HL-60 (cell line): Measurements from ENCODE around the gene AGPAT3.

Experiments
- DNase-seq, 2 experiments: peaks; one replicate each; pipeline ENCODE4 v3.0.0-alpha.2; 2010 to 2020; ENCODE audit warnings: low read depth in 1 of 2, low spot score in 1 of 2
- H3K27ac ChIP-seq: fragments of 250-450 bp; sonication (Bioruptor Pico); replicated peaks from 2 replicates; pipeline ENCODE4 v1.5.1; 2020; ENCODE audit warnings: mild to moderate bottlenecking, moderate library complexity
- H3K27me3 ChIP-seq: fragments of 250-450 bp; sonication (Bioruptor Pico); 2 replicates; pipeline ENCODE4 v1.5.1; 2021; ENCODE audit warnings: mild to moderate bottlenecking, moderate library complexity; ENCODE audit not compliant: insufficient read depth, poor library complexity, severe bottlenecking
- H3K4me3 ChIP-seq: replicated peaks from 2 replicates; pipeline ENCODE4 v1.5.1; 2011; ENCODE audit warnings: mild to moderate bottlenecking, control low read depth, low read length; ENCODE audit not compliant: insufficient read depth
- CTCF ChIP-seq: IDR thresholded peaks from one replicate; pipeline ENCODE4 v1.5.1; 2011; ENCODE audit warnings: low read length, control low read depth, inconsistent platforms; ENCODE audit not compliant: insufficient read depth
- GABPA ChIP-seq: IDR thresholded peaks from 2 replicates; pipeline ENCODE4 v1.6.1; 2012; ENCODE audit warnings: low read depth
- POLR2AphosphoS5 ChIP-seq: IDR thresholded peaks from 2 replicates; pipeline ENCODE4 v1.6.1; 2012; ENCODE audit warnings: low read depth
- REST ChIP-seq: IDR thresholded peaks from 2 replicates; pipeline ENCODE4 v1.6.1; 2012; ENCODE audit warnings: low read depth; ENCODE audit not compliant: insufficient replicate concordance
- SPI1 ChIP-seq: IDR thresholded peaks from 2 replicates; pipeline ENCODE4 v1.6.1; 2012; ENCODE audit warnings: low read depth, mild to moderate bottlenecking, borderline replicate concordance

AGPAT3 gene

GRCh38 chr21:43950936-43951335 lies 85.9 kb downstream of the AGPAT3 start:
- TF ChIP-seq POLR2AphosphoS5 (no peak), GABPA (no peak), REST (no peak)
- Histone ChIP-seq H3K27me3 (no peaks in the 10 kb centered on the region), H3K27ac (no peak overlapping the region), H3K4me3 (no peak overlapping the region)
- DNase-seq = no peak

GRCh38 chr21:43951911-43952703 lies 87.1 kb downstream of the AGPAT3 start:
- H3K4me3 ChIP-seq = no peak overlapping the region
- H3K27me3 ChIP-seq = no peaks in the 10 kb centered on the region
- H3K27ac ChIP-seq = no peak overlapping the region
- TF ChIP-seq SPI1 = no peak
- no peak for TF ChIP-seq POLR2AphosphoS5
- no peak for TF ChIP-seq CTCF
- no peak for TF ChIP-seq REST
- TF ChIP-seq GABPA = no peak
- no peak for DNase-seq

- no peak overlapping the region for H3K27ac ChIP-seq
- no peaks in the 10 kb centered on the region for H3K27me3 ChIP-seq
- DNase-seq = no peak
- no peak for TF ChIP-seq REST
- TF ChIP-seq POLR2AphosphoS5 = no peak
- TF ChIP-seq SPI1 = no peak
- TF ChIP-seq GABPA = no peak
- TF ChIP-seq CTCF = no peak
- H3K4me3 ChIP-seq = no peak overlapping the region
Observed at GRCh38 chr21:43953021-43953420, 88.0 kb downstream of the AGPAT3 start.
